ENCODE results near the gene AP5S1.

DNA sequence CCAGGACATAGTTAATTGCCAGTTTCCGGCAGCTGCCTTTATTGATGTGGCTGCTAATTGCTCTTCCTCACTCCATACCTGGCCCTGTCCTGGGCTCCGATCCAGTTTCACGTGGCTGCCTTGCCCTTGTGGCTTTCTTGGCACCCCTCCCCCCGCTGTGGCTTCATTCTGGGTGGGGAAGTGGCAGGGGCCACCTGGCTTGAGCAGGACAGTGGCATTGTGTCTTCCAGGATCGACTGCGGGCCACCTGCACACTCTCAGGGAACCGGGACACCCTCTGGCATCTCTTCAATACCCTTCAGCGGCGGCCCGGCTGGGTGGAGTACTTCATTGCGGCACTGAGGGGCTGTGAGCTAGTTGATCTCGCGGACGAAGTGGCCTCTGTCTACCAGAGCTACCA is 37.1 kb downstream of the AP5S1 start:
- TF ChIP-seq POLR2A (IDR thresholded peaks at IDR 0.05; ENCODE audit: low read length) (no peak), GATA1 (IDR thresholded peaks at IDR 0.05; ENCODE audit: low read depth, low read length) (no peak)

All from erythroblast (primary cell).